Neural cell (in vitro differentiated cells): ENCODE measurements around the gene OR4N2. TPM values are rescaled to one million over a fixed set of nuclear protein-coding genes. Genes with fewer than 3 reads are reported as not detected.
"Not testable (repeated sequence)": the region's sequence is repeated elsewhere in the genome, so short reads cannot be mapped to it uniquely, and the experiment has no call there.

Experiments
- H2AFZ ChIP-seq: fragments of 200-600, 300-800 bp; sonication (generic), shearing (Covaris generic); 2 replicates; pipeline ENCODE4 v1.6.0; 2014; ENCODE audit warnings: low read depth, mild to moderate bottlenecking, antibody characterized with exemption, low read length, moderate library complexity
- H3F3A ChIP-seq: fragments of 200-600 bp; shearing (Covaris generic); 2 replicates; pipeline ENCODE4 v1.6.1; 2016; ENCODE audit warnings: mild to moderate bottlenecking, moderate library complexity, mixed read lengths, antibody characterized with exemption, low read length; ENCODE audit not compliant: insufficient read depth, poor library complexity, severe bottlenecking
- H3K27ac ChIP-seq: fragments of 200-600, 300-800 bp; sonication (generic), shearing (Covaris generic); 2 replicates; pipeline ENCODE4 v1.5.1; 2014; ENCODE audit warnings: mild to moderate bottlenecking, low read length, moderate library complexity
- H3K27me3 ChIP-seq: fragments of 300-800, 200-600 bp; sonication (generic), shearing (Covaris generic); 2 replicates; pipeline ENCODE4 v1.6.0; 2014; ENCODE audit warnings: mild to moderate bottlenecking, low read depth, low read length, moderate library complexity; ENCODE audit not compliant: insufficient read depth
- H3K36me3 ChIP-seq: fragments of 300-800, 200-600 bp; sonication (generic), shearing (Covaris generic); 2 replicates; pipeline ENCODE4 v1.5.1; 2014; ENCODE audit warnings: mild to moderate bottlenecking, antibody characterized with exemption, low read length, moderate library complexity; ENCODE audit not compliant: insufficient read depth
- H3K4me2 ChIP-seq: fragments of 300-800, 200-600 bp; sonication (generic), shearing (Covaris generic); 2 replicates; pipeline ENCODE4 v1.6.0; 2014; ENCODE audit warnings: mild to moderate bottlenecking, low read length
- H3K4me3 ChIP-seq: fragments of 300-800, 200-600 bp; sonication (generic), shearing (Covaris generic); 2 replicates; pipeline ENCODE4 v1.5.1; 2014; ENCODE audit warnings: mild to moderate bottlenecking, low read length, moderate library complexity
- H3K79me2 ChIP-seq: fragments of 200-600 bp; shearing (Covaris generic); replicated peaks from 2 replicates; pipeline ENCODE4 v1.6.0; 2014; ENCODE audit warnings: mild to moderate bottlenecking, low read length, moderate library complexity; ENCODE audit not compliant: insufficient read depth
- H3K9ac ChIP-seq: fragments of 300-800, 200-600 bp; sonication (generic), shearing (Covaris generic); 2 replicates; pipeline ENCODE4 v1.6.1; 2016; ENCODE audit warnings: mild to moderate bottlenecking, low read length, mixed read lengths
- H3K9me2 ChIP-seq: fragments of 200-600 bp; shearing (Covaris generic); 2 replicates; pipeline ENCODE4 v1.6.1; 2016; ENCODE audit warnings: mild to moderate bottlenecking, low read length, mixed read lengths; ENCODE audit not compliant: insufficient read depth
- H3K9me3 ChIP-seq: fragments of 200-600, 300-800 bp; sonication (generic), shearing (Covaris generic); 2 replicates; pipeline ENCODE4 v1.6.1; 2016; ENCODE audit warnings: mild to moderate bottlenecking, mixed run types, low read length, moderate library complexity, mixed read lengths
- H4K20me1 ChIP-seq: fragments of 200-600 bp; shearing (Covaris generic); 2 replicates; pipeline ENCODE4 v1.6.1; 2016; ENCODE audit warnings: mild to moderate bottlenecking, mixed run types; ENCODE audit not compliant: insufficient read depth
- CTCF ChIP-seq: fragments of 450-650 bp; IDR thresholded peaks from 2 replicates; pipeline ENCODE4 v1.5.1; 2014; ENCODE audit warnings: antibody characterized with exemption, mild to moderate bottlenecking, moderate library complexity; ENCODE audit not compliant: poor library complexity, severe bottlenecking
- EP300 ChIP-seq: fragments of 450-650 bp; conservative IDR thresholded peaks from 2 replicates; pipeline ENCODE4 v1.6.1; 2014; ENCODE audit warnings: antibody characterized with exemption, mild to moderate bottlenecking, moderate library complexity; ENCODE audit not compliant: poor library complexity, severe bottlenecking
- EZH2 ChIP-seq: fragments of 200-600, 300-800 bp; shearing (Covaris generic), sonication (generic); IDR thresholded peaks from 2 replicates; pipeline ENCODE4 v1.6.1; 2014; ENCODE audit warnings: antibody characterized with exemption, low read length, borderline replicate concordance, mild to moderate bottlenecking; ENCODE audit not compliant: insufficient read depth, poor library complexity, severe bottlenecking
- MXI1 ChIP-seq: fragments of 450-650 bp; conservative IDR thresholded peaks from 2 replicates; pipeline ENCODE4 v1.6.1; 2014; ENCODE audit warnings: antibody characterized with exemption, mild to moderate bottlenecking; ENCODE audit not compliant: poor library complexity, severe bottlenecking
- POLR2AphosphoS5 ChIP-seq: IDR thresholded peaks from 2 replicates; pipeline ENCODE4 v1.6.1; 2012
- RAD21 ChIP-seq: fragments of 450-650 bp; conservative IDR thresholded peaks from 2 replicates; pipeline ENCODE4 v1.6.1; 2014; ENCODE audit warnings: antibody characterized with exemption, mild to moderate bottlenecking, moderate library complexity
- SMC3 ChIP-seq: fragments of 450-650 bp; conservative IDR thresholded peaks from 2 replicates; pipeline ENCODE4 v1.6.1; 2014; ENCODE audit warnings: antibody characterized with exemption, mild to moderate bottlenecking, moderate library complexity; ENCODE audit not compliant: poor library complexity
- TAF1 ChIP-seq: IDR thresholded peaks from 2 replicates; pipeline ENCODE4 v1.6.1; 2012; ENCODE audit warnings: low read depth
- polyA plus RNA-seq: library from polyadenylated mRNA; depleted of rRNA; stranded (reverse); fragments of >200 nt; gene quantifications from 2 replicates; pipeline ENCODE4 v1.2.3, GENCODE V29; 2014
- TF ChIP-seq, protein P1 (sequence below): IDR thresholded peaks from 2 replicates; pipeline ENCODE4 v1.6.1; 2012; ENCODE audit warnings: borderline replicate concordance

OR4N2 gene
- polyA plus RNA-seq, 1 donor from 2014 or later: not detected

GRCh38 chr14:19775587-19775986, 28.0 kb upstream of the OR4N2 start:
- no peaks in the 10 kb centered on the region for H3K27me3 ChIP-seq
- TF ChIP-seq, protein P1, sequence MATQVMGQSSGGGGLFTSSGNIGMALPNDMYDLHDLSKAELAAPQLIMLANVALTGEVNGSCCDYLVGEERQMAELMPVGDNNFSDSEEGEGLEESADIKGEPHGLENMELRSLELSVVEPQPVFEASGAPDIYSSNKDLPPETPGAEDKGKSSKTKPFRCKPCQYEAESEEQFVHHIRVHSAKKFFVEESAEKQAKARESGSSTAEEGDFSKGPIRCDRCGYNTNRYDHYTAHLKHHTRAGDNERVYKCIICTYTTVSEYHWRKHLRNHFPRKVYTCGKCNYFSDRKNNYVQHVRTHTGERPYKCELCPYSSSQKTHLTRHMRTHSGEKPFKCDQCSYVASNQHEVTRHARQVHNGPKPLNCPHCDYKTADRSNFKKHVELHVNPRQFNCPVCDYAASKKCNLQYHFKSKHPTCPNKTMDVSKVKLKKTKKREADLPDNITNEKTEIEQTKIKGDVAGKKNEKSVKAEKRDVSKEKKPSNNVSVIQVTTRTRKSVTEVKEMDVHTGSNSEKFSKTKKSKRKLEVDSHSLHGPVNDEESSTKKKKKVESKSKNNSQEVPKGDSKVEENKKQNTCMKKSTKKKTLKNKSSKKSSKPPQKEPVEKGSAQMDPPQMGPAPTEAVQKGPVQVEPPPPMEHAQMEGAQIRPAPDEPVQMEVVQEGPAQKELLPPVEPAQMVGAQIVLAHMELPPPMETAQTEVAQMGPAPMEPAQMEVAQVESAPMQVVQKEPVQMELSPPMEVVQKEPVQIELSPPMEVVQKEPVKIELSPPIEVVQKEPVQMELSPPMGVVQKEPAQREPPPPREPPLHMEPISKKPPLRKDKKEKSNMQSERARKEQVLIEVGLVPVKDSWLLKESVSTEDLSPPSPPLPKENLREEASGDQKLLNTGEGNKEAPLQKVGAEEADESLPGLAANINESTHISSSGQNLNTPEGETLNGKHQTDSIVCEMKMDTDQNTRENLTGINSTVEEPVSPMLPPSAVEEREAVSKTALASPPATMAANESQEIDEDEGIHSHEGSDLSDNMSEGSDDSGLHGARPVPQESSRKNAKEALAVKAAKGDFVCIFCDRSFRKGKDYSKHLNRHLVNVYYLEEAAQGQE: no peak
- no peak for TF ChIP-seq RAD21
- no peak for TF ChIP-seq CTCF
- TF ChIP-seq POLR2AphosphoS5: no peak
- no peak for TF ChIP-seq TAF1
- TF ChIP-seq EP300: no peak
- no peak for TF ChIP-seq MXI1
- TF ChIP-seq SMC3: no peak
- no peak for TF ChIP-seq EZH2
- no peak overlapping the region for H3K27ac ChIP-seq
- no peak overlapping the region for H3K4me2 ChIP-seq
- no peaks in the 10 kb centered on the region for H3K9me3 ChIP-seq
- no peaks in the 10 kb centered on the region for H3K36me3 ChIP-seq
- H4K20me1 ChIP-seq: no peaks in the 10 kb centered on the region
- H3K4me3 ChIP-seq: no peak overlapping the region
- H2AFZ ChIP-seq: no peak overlapping the region
- H3K9ac ChIP-seq: no peak overlapping the region
- no peaks in the 10 kb centered on the region for H3F3A ChIP-seq
- H3K79me2 ChIP-seq: no peaks in the 10 kb centered on the region
- no peaks in the 10 kb centered on the region for H3K9me2 ChIP-seq

DNA sequence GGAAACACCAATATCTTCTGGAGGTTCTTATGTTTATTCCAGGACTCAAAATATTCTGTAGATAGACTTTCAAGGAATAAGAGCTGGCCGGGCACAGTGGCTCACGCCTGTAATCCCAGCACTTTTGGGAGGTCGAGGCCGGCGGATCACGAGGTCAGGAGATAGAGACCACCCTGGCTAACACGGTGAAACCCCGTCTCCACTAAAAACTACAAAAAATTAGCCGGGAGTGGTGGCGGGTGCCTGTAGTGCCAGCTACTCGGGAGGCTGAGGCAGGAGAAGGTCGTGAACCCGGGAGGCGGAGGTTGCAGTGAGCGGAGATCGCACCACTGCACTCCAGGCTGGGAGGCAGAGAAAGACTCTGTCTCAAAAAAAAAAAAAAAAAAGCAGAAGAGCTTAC, 17.7 kb upstream of the OR4N2 start:
- H3K79me2 ChIP-seq, H3K27ac ChIP-seq, H3K36me3 ChIP-seq, H3K4me2 ChIP-seq, H3K9me3 ChIP-seq, H4K20me1 ChIP-seq, H2AFZ ChIP-seq, H3K27me3 ChIP-seq, H3K9me2 ChIP-seq, H3K9ac ChIP-seq, H3K4me3 ChIP-seq, H3F3A ChIP-seq: not testable (repeated sequence)

DNA sequence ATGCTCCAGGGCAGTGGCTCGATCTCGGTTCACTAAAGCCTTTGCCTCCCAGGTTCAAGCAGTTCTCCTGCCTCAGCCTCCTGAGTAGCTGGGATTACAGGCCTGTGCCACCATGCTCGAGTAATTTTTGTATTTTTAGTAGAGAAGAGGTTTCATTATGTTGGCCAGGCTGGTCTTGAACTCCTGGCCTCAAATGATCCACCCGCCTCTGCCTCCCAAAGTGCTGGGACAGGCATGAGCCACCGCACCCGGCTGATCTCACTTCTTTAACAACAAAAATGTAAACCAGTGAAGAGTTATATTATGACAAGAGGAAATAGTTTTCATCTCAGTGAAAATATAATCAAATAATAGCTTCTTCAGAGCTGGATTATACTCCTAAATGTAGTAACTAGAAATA, 16.3 kb upstream of the OR4N2 start:
- not testable (repeated sequence) for H3K36me3 ChIP-seq, H3K9me3 ChIP-seq, H3K79me2 ChIP-seq, H3K4me3 ChIP-seq, H3K27me3 ChIP-seq, H4K20me1 ChIP-seq, H3F3A ChIP-seq, H3K9ac ChIP-seq, H2AFZ ChIP-seq, H3K27ac ChIP-seq, H3K9me2 ChIP-seq, H3K4me2 ChIP-seq

DNA sequence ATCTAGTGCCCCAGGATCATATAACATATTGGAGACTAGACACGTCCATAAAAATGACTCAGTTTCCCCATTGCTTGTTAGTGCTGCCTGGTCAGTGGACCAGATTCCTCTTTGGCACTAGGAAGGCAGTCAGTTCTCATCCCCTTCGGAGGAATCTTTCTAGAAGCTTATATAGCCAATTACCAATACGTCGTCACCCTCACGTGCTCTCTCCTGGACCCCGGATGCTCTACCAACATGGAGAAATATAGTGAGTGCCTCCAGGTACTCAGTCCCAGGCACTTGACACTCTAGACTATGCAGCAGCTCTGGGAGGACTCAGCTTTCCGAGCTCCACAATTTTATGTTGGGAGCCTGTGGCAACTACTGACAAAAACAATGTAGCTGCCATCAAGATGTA, 15.4 kb upstream of the OR4N2 start:
- H2AFZ ChIP-seq, H4K20me1 ChIP-seq, H3K9me2 ChIP-seq, H3K9ac ChIP-seq, H3K4me3 ChIP-seq, H3K27ac ChIP-seq, H3K79me2 ChIP-seq, H3K9me3 ChIP-seq, H3K27me3 ChIP-seq, H3K36me3 ChIP-seq, H3F3A ChIP-seq, H3K4me2 ChIP-seq: not testable (repeated sequence)

GRCh38 chr14:19796520-19797108, 7.0 kb upstream of the OR4N2 start:
- H3F3A ChIP-seq, H4K20me1 ChIP-seq: not testable (repeated sequence)

More at GRCh38 chr14:19796520-19797108, 7.0 kb upstream of the OR4N2 start:
- not testable (repeated sequence) for H3K27ac ChIP-seq, H3K9me3 ChIP-seq, H3K79me2 ChIP-seq, H3K4me3 ChIP-seq, H3K4me2 ChIP-seq, H3K9me2 ChIP-seq, H3K27me3 ChIP-seq, H3K9ac ChIP-seq, H3K36me3 ChIP-seq, H2AFZ ChIP-seq
